DOHH2 (cell line): ENCODE measurements around the gene PAQR8.
A peak's percentile ranks its signal among the peaks of the same experiment; 100 is the strongest.

Experiments used
- H3F3A ChIP-seq: fragments of 200-600 bp; sonication (generic), shearing (Covaris generic); 2 replicates; pipeline ENCODE4 v1.6.0; 2016; ENCODE audit warnings: antibody characterized with exemption, mild to moderate bottlenecking; ENCODE audit not compliant: control insufficient read depth, insufficient read depth
- H3K27ac ChIP-seq: fragments of 200-600 bp; sonication (generic); 2 replicates; pipeline ENCODE4 v1.5.1; 2014; ENCODE audit warnings: low read depth, mild to moderate bottlenecking, low read length, moderate library complexity
- H3K27me3 ChIP-seq: fragments of 200-600 bp; sonication (generic); 2 replicates; pipeline ENCODE4 v1.6.1; 2014; ENCODE audit warnings: mild to moderate bottlenecking, low read length, mixed read lengths; ENCODE audit not compliant: control insufficient read depth
- H3K36me3 ChIP-seq: fragments of 200-600 bp; sonication (generic); 2 replicates; pipeline ENCODE4 v1.6.1; 2014; ENCODE audit warnings: mild to moderate bottlenecking, low read length, moderate library complexity, mixed read lengths; ENCODE audit not compliant: control insufficient read depth
- H3K4me1 ChIP-seq: fragments of 200-600 bp; sonication (generic); 2 replicates; pipeline ENCODE4 v1.6.1; 2014; ENCODE audit warnings: mild to moderate bottlenecking, low read length, mixed read lengths; ENCODE audit not compliant: control insufficient read depth
- H3K4me2 ChIP-seq: fragments of 200-600 bp; sonication (generic); 2 replicates; pipeline ENCODE4 v1.6.0; 2014; ENCODE audit warnings: mild to moderate bottlenecking, low read length, moderate library complexity
- H3K4me3 ChIP-seq: fragments of 200-600 bp; sonication (generic); 2 replicates; pipeline ENCODE4 v1.5.1; 2014; ENCODE audit warnings: mild to moderate bottlenecking, low read length, mixed read lengths
- H3K79me2 ChIP-seq: fragments of 200-600 bp; sonication (generic); 2 replicates; pipeline ENCODE4 v1.6.1; 2014; ENCODE audit warnings: mild to moderate bottlenecking, low read length, mixed read lengths; ENCODE audit not compliant: control insufficient read depth
- H3K9me2 ChIP-seq: fragments of 200-600 bp; sonication (generic); replicated peaks from 2 replicates; pipeline ENCODE4 v1.6.1; 2014; ENCODE audit warnings: mild to moderate bottlenecking, low read length, mixed read lengths; ENCODE audit not compliant: control insufficient read depth
- H3K9me3 ChIP-seq: fragments of 200-600 bp; sonication (generic); 2 replicates; pipeline ENCODE4 v1.6.1; 2014; ENCODE audit warnings: antibody characterized with exemption, low read length, mixed read lengths; ENCODE audit not compliant: control insufficient read depth, insufficient read depth
- H4K20me1 ChIP-seq: fragments of 200-600 bp; sonication (generic); 2 replicates; pipeline ENCODE4 v1.6.0; 2014; ENCODE audit warnings: low read depth, mild to moderate bottlenecking, antibody characterized with exemption, low read length, moderate library complexity; ENCODE audit not compliant: control insufficient read depth, insufficient read depth
- CTCF ChIP-seq: fragments of 200-600 bp; sonication (generic); IDR thresholded peaks from one replicate; pipeline ENCODE4 v1.5.1; 2014; ENCODE audit warnings: antibody characterized with exemption, mild to moderate bottlenecking, low read depth, low read length; ENCODE audit not compliant: poor library complexity, severe bottlenecking
- EZH2phosphoT487 ChIP-seq: fragments of 200-600 bp; sonication (generic); IDR thresholded peaks from 2 replicates; pipeline ENCODE4 v1.6.1; 2017; ENCODE audit warnings: borderline replicate concordance, mild to moderate bottlenecking, antibody characterized with exemption, low read length, moderate library complexity, mixed read lengths

PAQR8 gene

GRCh38 chr6:52415917-52416628 is 54.1 kb downstream of the PAQR8 start:
- Histone ChIP-seq H3K4me3 (no peak overlapping the region), H3K79me2 (peaks cover 4% of the 10 kb centered on the region; the same call in 1 of the 2 replicates), H3K27me3 (peaks cover 27% of the 10 kb centered on the region), H3K4me2 (no peak overlapping the region), H3K9me3 (no peaks in the 10 kb centered on the region), H4K20me1 (no peaks in the 10 kb centered on the region), H3K4me1 (peaks cover 25% of the 10 kb centered on the region), H3K9me2 (no peaks in the 10 kb centered on the region), H3F3A (peaks cover 4% of the 10 kb centered on the region), H3K27ac (no peak overlapping the region), H3K36me3 (no peaks in the 10 kb centered on the region)
- TF ChIP-seq EZH2phosphoT487 = no peak
- TF ChIP-seq CTCF = no peak

GRCh38 chr6:52416629-52417151 is 54.7 kb downstream of the PAQR8 start:
- H3K9me2 ChIP-seq = no peaks in the 10 kb centered on the region
- H3K4me3 ChIP-seq = no peak overlapping the region
- H3K9me3 ChIP-seq = no peaks in the 10 kb centered on the region
- H3F3A ChIP-seq = peaks cover 4% of the 10 kb centered on the region
- H3K79me2 ChIP-seq = peaks cover 4% of the 10 kb centered on the region; the same call in 1 of the 2 replicates
- H3K4me1 ChIP-seq = peaks cover 27% of the 10 kb centered on the region
- peaks cover 27% of the 10 kb centered on the region for H3K27me3 ChIP-seq
- no peak overlapping the region for H3K27ac ChIP-seq
- no peaks in the 10 kb centered on the region for H4K20me1 ChIP-seq
- H3K4me2 ChIP-seq = no peak overlapping the region
- TF ChIP-seq CTCF = peak; percentile 75
- TF ChIP-seq EZH2phosphoT487 = no peak
- H3K36me3 ChIP-seq = no peaks in the 10 kb centered on the region

GRCh38 chr6:52417675-52418111 is 55.7 kb downstream of the PAQR8 start:
- TF ChIP-seq CTCF = no peak
- no peak for TF ChIP-seq EZH2phosphoT487
- Histone ChIP-seq H3K36me3 (no peaks in the 10 kb centered on the region), H3K27ac (no peak overlapping the region), H3K4me2 (no peak overlapping the region), H3F3A (peaks cover 4% of the 10 kb centered on the region), H3K4me1 (peaks cover 27% of the 10 kb centered on the region), H4K20me1 (no peaks in the 10 kb centered on the region), H3K79me2 (peaks cover 4% of the 10 kb centered on the region; the same call in 1 of the 2 replicates), H3K4me3 (no peak overlapping the region), H3K9me3 (no peaks in the 10 kb centered on the region), H3K9me2 (no peaks in the 10 kb centered on the region), H3K27me3 (peaks cover 24% of the 10 kb centered on the region)
